ENCODE results near the gene ST7L. TPM values are rescaled to one million over a fixed set of nuclear protein-coding genes. Genes with fewer than 3 reads are reported as not detected.
A peak's percentile ranks its signal among the peaks of the same experiment; 100 is the strongest.

Gene ST7L
- 34.7 and 41.0 TPM in 2 replicates for total RNA-seq (2013; cell fraction: nucleolus; rRNA removed)
- total RNA-seq (2014; rRNA removed) (8.3 and 9.9 TPM in 2 replicates), total RNA-seq (2014; rRNA removed; fragmentation: Illumina TruSeq; extraction: Trizol) (11.8 and 12.5 TPM in 2 replicates), total RNA-seq (2021) (6.0 and 7.6 TPM in 2 replicates), polyA plus RNA-seq (2011; rRNA removed) (13.1 and 17.8 TPM in 2 replicates), polyA plus RNA-seq (2014; fragmentation: Illumina TruSeq; extraction: Trizol) (7.8 and 10.2 TPM in 2 replicates), polyA plus RNA-seq (2014; fragmentation: Nextera tagmentation; extraction: Ambion mirVana) (1 to 10 TPM; 3.6 to 5.4 TPM), polyA plus RNA-seq (2014; rRNA removed) (7.0 and 11.7 TPM in 2 replicates), polyA plus RNA-seq (2016; fragmentation: Nextera tagmentation; extraction: Ambion mirVana) (10 to 100 TPM; 12.0 to 13.7 TPM), polyA minus RNA-seq (2011; rRNA and poly(A)+ RNA removed) (11.8 and 16.2 TPM in 2 replicates), Bru-seq, nascent RNA (percentile 54 among the genes with signal in this experiment), BruChase-seq, experiment 1, labeled RNA remaining after a 6-hour chase (percentile 49 among the genes with signal in this experiment), BruChase-seq, experiment 2, labeled RNA remaining after a 2-hour chase (percentile 52 among the genes with signal in this experiment)
- 3.0 TPM for polyA plus RNA-seq (2011; ENCODE audit: low read depth)
- polyA plus RNA-seq (2011; cell fraction: cytosol; rRNA removed) = 7.9 and 8.1 TPM in 2 replicates
- polyA plus RNA-seq (2011; cell fraction: nucleus; rRNA removed) = 16.2 and 17.9 TPM in 2 replicates
- polyA plus RNA-seq (2012) = 4.2 and 4.6 TPM in 2 replicates
- 5.1 and 11.0 TPM in 2 replicates for polyA minus RNA-seq (2011; cell fraction: cytosol; rRNA and poly(A)+ RNA removed)
- polyA minus RNA-seq (2011; cell fraction: nucleus; rRNA and poly(A)+ RNA removed) = 20.3 and 23.6 TPM in 2 replicates
- long read RNA-seq, experiment 1, partial matches to known transcripts = 1 of 5 reads
- long read RNA-seq, experiment 1, other reads (novel, unspliced or antisense) = 2 of 5 reads
- long read RNA-seq, experiment 2, full-length matches to known transcripts = 5 of 22 reads
- long read RNA-seq, experiment 2, partial matches to known transcripts = 5 of 22 reads
- long read RNA-seq, experiment 2, other reads (novel, unspliced or antisense) = 12 of 22 reads

- in situ Hi-C loops (cut with MboI) (loop anchor here (5.0 kb wide), 1 partner anchor 222 kb away; the partner anchor contains the start of gene CTTNBP2NL), intact Hi-C loops (cut with micrococcal nuclease; ENCODE audit: unreplicated experiment) (loop anchor here (2.0 kb wide), 4 partner anchors 56 to 152 kb away; partner anchors contain the start of genes MOV10, PPM1J and RHOC)
- no peak for FAIRE-seq
- Histone ChIP-seq H3K9me3 (replicated peaks; ENCODE audit: control insufficient read depth, insufficient read depth, low read length) (no peaks in the 10 kb centered on the region), H3K27ac (ENCODE audit: control insufficient read depth, insufficient read depth) (peak within 1 kb of the TSS; percentile 100), H4K20me1 (ENCODE audit: control insufficient read depth, insufficient read depth) (no peaks in the 10 kb centered on the region), H3K4me2 (ENCODE audit: control insufficient read depth, insufficient read depth) (peak within 1 kb of the TSS; percentile 97), H3K27me3 (replicated peaks in 1 of 2; ENCODE audit: control insufficient read depth in 2 of 2, insufficient read depth in 2 of 2, low read length in 1 of 2) (no peaks in the 10 kb centered on the region), H3K4me1 (ENCODE audit: control insufficient read depth, insufficient read depth, low read length) (peaks cover 4% of the 10 kb centered on the region), H3K4me3 (peak within 1 kb of the TSS; percentile 77), H2AFZ (ENCODE audit: control insufficient read depth, low read depth, low read length) (peak within 1 kb of the TSS; percentile 90), H3K36me3 (ENCODE audit: control insufficient read depth in 2 of 2, insufficient read depth in 2 of 2, low read length in 1 of 2) (no peaks in the 10 kb centered on the region), H3K79me2 (ENCODE audit: control insufficient read depth, insufficient read depth, low read length) (peaks cover 65% of the 10 kb centered on the region), H3K9ac (ENCODE audit: control insufficient read depth, insufficient read depth, low read length) (peak within 1 kb of the TSS; percentile 100)
- ATAC-seq = peak; percentile 43
- 2% methylated on average over 46 of the region's 48 CpGs for WGBS (ENCODE audit: insufficient coverage, insufficient replicate concordance, low lambda C conversion rate, missing lambda C conversion rate)
- ChIA-PET SMC1A (ENCODE audit: uncharacterized antibody, unreplicated experiment) (interaction anchor here (0.6 to 10.2 kb wide), 12 partner anchors 10 to 228 kb away, joined by 3 to 125 read pairs (median 6); partner anchors contain the start of genes MOV10 and PPM1J), POLR2A (interaction anchor here (1.1 to 4.2 kb wide), 9 partner anchors 10 to 225 kb away, joined by 3 to 26 read pairs (median 6); partner anchors contain the start of genes CTTNBP2NL, MOV10, PPM1J and RHOC), CTCF (interaction anchor here (1.0 to 15.2 kb wide), 6 partner anchors 90 to 424 kb away, joined by 4 to 330 read pairs (median 6); partner anchors contain the start of genes CTTNBP2NL and PPM1J), RAD21 (ENCODE audit: unreplicated experiment) (interaction anchor here (0.7 to 4.0 kb wide), 9 partner anchors 17 to 228 kb away, joined by 3 to 26 read pairs (median 7); partner anchors contain the start of genes MOV10 and PPM1J)
- no peak for DNase-seq (ENCODE audit: low read depth, low spot score)
- BruUV-seq (replicated peaks) = TSS peak; percentile 85
- TF ChIP-seq MAX (IDR thresholded peaks at IDR 0.05; ENCODE audit: low read depth, low read length) (no peak), EZH2 (IDR thresholded peaks at IDR 0.05; ENCODE audit: borderline replicate concordance, control insufficient read depth, low read depth, low read length) (no peak), HCFC1 (IDR thresholded peaks at IDR 0.05; ENCODE audit: low read length) (no peak), NFYB (IDR thresholded peaks at IDR 0.05; ENCODE audit: insufficient read depth, low read depth, low read length) (no peak), TBL1XR1 (IDR thresholded peaks at IDR 0.05; ENCODE audit: low read depth, low read length) (no peak), NBN (IDR thresholded peaks at IDR 0.05) (no peak), CBFB (IDR thresholded peaks at IDR 0.05; ENCODE audit: low read depth) (peak; percentile 32; the same call in 1 of the 2 replicates), NFIC (IDR thresholded peaks at IDR 0.05; ENCODE audit: low read depth, low read length) (0 out of 2 replicates have a peak, but pooled peaks have one; percentile 13), TCF12 (IDR thresholded peaks at IDR 0.05; ENCODE audit: low read depth, low read length) (peak; percentile 69; the same call in 1 of the 2 replicates), SMC3 (IDR thresholded peaks at IDR 0.05; ENCODE audit: borderline replicate concordance, low read length) (no peak), STAT1 (conservative IDR thresholded peaks at IDR 0.05) (no peak; the same call in 1 of the 2 replicates), FOS (IDR thresholded peaks at IDR 0.05; ENCODE audit: borderline replicate concordance, extremely low read depth, insufficient read length) (no peak), MTA2 (IDR thresholded peaks at IDR 0.05; ENCODE audit: low read depth) (peak; percentile 33; the same call in 1 of the 2 replicates)
- TF ChIP-seq, protein P1, sequence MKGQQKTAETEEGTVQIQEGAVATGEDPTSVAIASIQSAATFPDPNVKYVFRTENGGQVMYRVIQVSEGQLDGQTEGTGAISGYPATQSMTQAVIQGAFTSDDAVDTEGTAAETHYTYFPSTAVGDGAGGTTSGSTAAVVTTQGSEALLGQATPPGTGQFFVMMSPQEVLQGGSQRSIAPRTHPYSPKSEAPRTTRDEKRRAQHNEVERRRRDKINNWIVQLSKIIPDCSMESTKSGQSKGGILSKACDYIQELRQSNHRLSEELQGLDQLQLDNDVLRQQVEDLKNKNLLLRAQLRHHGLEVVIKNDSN (IDR thresholded peaks at IDR 0.05; ENCODE audit: borderline replicate concordance, extremely low read length, insufficient read depth, low read depth, low read length) = no peak
These were observed at the start of gene ST7L for GRCh38 chr1:112618721-112619517. Gene ST7L, minus strand, starts transcription at chr1:112619141. Its CDS starts 28 bp downstream, at chr1:112619113.

All from GM12878 (cell line).